NCI-H1694 treated with DMSO at 0.1 percent for 48 hours (cell line): ENCODE results near the gene COPG2.
"Not testable (repeated sequence)": the region's sequence is repeated elsewhere in the genome, so short reads cannot be mapped to it uniquely, and the experiment has no call there.

Experiments used
- DNase-seq: peaks from one replicate; lab custom pipeline; 2025; lab: John Stamatoyannopoulos, UW

COPG2 gene

GRCh38 chr7:130649004-130649790, 19.4 kb downstream of the COPG2 start:
- no peak for DNase-seq

GRCh38 chr7:130648580-130648979, 20.0 kb downstream of the COPG2 start:
- DNase-seq: no peak

DNA sequence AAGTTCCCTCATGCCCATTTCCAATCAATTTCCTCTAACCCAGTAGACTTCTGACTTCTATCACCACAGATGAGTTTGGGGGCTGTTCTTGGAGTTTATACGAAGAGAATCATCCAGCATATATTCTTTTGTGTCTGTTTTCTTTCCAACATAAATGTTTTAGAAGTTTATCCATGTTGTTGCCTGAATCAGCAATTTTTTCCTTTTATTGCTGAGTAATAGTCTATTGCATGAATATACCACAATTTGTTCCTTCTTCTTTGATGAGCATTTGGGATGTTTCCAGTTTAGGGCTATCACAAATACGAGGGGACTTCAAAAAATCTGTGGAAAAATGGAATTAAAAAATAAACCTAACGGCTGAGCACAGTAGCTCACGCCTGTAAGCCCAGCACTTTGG, 26.2 kb downstream of the COPG2 start:
- DNase-seq: no peak

- no peak for DNase-seq
Measured at GRCh38 chr7:130641497-130641896, 27.1 kb downstream of the COPG2 start.

GRCh38 chr7:130641040-130641439, 27.5 kb downstream of the COPG2 start:
- no peak for DNase-seq

DNA sequence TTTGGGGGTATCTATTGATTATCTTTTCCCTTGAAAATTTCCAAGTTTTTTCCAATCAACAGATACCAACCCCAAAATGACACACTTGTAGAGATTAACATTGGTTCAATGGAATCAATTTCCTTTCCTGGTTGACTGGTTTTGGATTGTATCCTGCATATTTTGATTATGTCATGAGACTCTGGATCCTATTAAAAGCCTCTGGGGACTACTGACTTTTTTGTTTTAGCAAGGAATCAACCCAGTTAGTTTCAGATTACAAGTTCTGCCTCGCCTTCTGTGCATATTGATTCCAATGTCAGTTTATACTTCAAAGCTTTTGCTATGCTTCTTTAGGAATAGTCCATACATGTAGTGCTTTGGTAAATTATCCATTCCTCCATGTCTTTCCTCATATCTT, 29.2 kb downstream of the COPG2 start:
- DNase-seq: no peak

GRCh38 chr7:130632111-130632510, 36.4 kb downstream of the COPG2 start:
- no peak for DNase-seq

DNA sequence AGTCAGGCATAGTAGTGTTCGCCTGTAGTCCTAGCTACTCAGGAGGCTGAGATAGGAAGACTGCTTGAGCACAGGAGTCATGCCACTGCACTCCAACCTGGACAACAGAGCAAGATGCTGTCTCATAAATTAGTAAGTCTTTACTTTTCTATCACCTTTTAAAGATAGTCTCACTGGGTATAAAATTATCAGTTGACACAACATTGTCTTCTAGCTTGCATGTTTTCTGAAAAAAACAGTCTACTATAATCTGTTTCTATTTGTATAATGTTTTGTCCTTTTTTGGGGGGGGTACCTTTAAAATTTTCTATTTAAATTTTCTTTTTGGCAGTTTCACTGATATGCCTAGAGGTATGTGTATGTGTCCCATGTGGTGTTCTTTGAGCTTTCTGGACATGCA, 39.6 kb downstream of the COPG2 start:
- no peak for DNase-seq

- DNase-seq: no peak
Measured at GRCh38 chr7:130627775-130628174, 40.8 kb downstream of the COPG2 start.

DNA sequence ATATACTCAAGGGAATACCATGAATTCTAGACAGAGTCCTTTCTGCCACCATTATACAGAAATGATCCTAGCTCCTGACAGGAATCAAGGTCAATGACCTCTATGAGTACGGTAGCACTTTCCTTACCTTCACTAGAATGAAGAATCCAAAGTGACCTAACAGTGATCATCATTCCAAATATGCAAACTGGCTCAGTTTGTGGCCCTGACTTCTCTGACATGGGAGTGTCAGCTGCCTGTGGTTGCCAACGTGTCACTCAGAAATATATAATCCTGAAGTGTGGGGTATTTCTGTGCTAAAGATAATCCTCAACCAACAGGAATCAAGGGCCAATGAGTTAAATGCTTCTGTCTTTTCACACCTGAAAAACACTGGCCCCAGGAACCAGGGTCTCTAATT, 45.7 kb downstream of the COPG2 start:
- no peak for DNase-seq

GRCh38 chr7:130615583-130615982, 53.0 kb downstream of the COPG2 start:
- no peak for DNase-seq

DNA sequence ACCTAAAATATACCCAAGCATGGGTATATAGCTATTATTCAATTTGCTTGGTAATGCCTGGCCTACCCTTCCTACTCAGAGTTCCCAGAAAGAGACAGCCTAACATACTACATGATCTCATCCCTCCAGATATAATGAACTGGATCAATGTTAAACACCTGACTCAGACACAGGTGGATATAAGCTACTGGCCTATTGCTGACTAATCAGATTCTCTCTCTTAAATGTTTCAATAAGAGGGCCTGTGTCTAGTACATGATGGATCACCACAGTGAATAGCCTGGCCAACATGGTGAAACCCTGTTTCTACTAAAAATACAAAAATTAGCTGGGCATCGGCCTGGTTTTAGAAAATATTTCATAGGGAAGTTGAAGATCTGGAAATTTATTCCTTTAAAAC, 54.1 kb downstream of the COPG2 start:
- DNase-seq: no peak

DNA sequence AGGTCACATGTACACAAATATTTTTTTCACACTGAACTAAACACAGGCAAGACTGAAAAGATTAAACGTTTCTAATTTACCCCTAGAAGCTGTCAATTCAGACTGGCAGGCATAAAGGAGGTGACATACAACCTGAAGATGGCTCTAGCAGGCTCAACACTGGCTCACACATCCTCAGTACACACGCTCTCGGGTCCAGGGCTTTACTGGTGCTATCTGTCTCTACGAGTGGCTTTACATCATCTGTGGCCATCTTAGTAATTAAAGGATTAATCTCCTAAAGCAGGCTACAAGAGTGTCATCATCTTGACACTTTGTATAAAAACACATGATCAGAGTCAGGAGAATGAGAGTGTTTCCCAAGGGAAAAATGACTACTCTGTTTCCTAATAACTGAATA, 57.3 kb downstream of the COPG2 start:
- DNase-seq: no peak

- DNase-seq: not testable (repeated sequence)
Measured at GRCh38 chr7:130607066-130607465, 61.5 kb downstream of the COPG2 start.

DNA sequence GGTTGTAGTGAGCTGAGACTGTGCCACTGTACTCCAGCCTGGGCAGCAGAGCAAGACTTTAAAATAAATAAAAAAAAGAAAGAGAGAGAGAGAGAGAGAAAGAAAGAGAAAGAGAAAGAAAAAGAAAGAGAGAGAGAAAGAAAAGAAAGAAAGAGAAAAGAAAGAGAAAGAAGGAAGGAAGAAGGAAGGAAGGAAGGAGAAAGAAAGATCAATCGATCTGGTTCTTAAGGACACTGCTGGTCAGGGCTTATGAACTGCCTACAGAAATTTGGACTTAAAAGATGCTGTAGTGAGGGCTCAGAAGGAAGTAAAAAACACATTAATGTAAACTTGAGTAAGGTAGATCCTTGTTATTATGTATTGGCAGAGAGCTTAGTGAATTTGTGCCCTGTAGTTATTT, 62.4 kb downstream of the COPG2 start:
- no peak for DNase-seq

GRCh38 chr7:130598056-130598455, 70.5 kb downstream of the COPG2 start:
- no peak for DNase-seq

DNA sequence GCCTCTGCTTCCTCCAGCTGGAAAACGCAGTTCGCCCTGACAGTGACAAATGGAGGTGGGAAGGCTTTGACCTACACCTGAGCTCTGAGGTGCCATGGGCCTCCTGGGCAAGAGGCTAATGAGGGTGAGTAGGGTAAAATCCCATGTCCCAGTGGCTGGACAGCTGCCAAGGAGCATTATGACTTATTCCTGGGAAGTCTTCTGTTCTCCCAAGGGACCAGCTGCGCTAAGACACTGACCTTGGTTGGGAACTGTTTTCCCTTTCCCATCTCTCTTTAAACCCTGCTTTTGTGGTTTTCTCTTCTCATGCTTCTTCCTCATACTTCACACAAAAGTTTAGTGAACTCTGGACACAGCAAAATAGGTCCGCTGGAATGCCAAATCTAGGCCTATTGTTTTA, 72.6 kb downstream of the COPG2 start:
- DNase-seq: no peak

- DNase-seq: no peak
Measured at GRCh38 chr7:130593033-130593432, 75.5 kb downstream of the COPG2 start.

- not testable (repeated sequence) for DNase-seq
Measured at GRCh38 chr7:130591464-130591863, 77.1 kb downstream of the COPG2 start.

GRCh38 chr7:130585932-130586331, 82.6 kb downstream of the COPG2 start:
- not testable (repeated sequence) for DNase-seq

GRCh38 chr7:130575110-130575509, 93.4 kb downstream of the COPG2 start:
- DNase-seq: not testable (repeated sequence)

DNA sequence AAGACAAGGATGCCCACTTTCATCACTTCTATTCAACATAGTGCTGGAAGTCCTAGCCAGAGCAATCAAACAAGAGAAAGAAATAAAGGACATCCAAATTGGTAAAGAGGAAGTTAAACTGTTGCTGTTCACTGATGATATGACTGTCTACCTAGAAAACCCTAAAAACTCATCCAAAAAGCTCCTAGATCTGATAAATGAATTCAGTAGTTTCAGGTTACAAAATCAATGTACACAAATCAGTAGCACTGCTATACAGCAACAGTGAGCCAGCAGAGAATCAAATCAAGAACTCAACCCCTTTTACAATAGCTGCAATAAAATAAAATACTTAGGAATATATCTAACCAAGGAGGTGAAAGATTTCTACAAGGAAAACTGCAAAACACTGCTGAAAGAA, 98.4 kb downstream of the COPG2 start:
- DNase-seq: not testable (repeated sequence)

GRCh38 chr7:130566898-130567280, 101.7 kb downstream of the COPG2 start:
- no peak for DNase-seq

DNA sequence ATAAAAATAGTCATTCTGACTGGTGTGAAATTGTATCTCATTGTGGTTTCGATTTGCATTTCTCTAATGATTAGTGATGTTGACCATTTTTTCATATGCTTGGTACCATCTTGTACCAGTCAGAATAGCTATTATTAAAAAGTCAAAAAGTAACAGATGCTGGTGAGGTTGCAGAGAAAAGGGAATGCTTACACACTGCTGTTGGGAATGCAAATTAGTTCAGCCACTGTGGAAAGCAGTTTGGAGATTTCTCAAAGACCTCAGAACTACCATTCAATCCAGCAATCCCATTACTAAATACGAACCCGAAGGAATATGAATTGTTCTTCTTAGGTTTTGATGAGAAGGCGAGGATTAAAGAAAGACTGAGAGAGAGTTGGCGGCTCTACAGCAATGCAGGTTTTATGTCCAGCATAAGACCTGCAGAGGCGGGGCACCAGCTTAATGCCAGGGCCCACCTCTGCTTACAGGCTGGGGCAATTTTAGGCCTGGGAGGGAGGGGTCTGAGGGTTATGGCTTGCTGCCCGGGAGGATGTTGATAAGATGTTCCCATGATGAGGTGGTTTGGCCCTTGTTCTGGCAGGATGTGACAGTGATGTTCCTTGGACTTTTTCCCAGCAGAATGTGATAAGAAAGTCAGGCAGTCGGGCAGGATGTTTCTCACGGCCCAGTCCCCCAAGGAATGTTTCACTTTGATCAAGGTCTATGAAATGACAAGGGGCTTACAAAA, 102.2 kb downstream of the COPG2 start:
- no peak for DNase-seq
